Hypothalamus (tissue), 51 donors: ENCODE measurements around the gene ATXN1.

Source experiments
- DNase-seq, 51 donors: peaks; one replicate each; lab custom pipeline; 2025; lab: John Stamatoyannopoulos, UW

ATXN1 gene

GRCh38 chr6:16684896-16685554 is 76.2 kb downstream of the ATXN1 start:
- DNase-seq: peak in 2 of 51 donors; percentile 19 to 24

DNA sequence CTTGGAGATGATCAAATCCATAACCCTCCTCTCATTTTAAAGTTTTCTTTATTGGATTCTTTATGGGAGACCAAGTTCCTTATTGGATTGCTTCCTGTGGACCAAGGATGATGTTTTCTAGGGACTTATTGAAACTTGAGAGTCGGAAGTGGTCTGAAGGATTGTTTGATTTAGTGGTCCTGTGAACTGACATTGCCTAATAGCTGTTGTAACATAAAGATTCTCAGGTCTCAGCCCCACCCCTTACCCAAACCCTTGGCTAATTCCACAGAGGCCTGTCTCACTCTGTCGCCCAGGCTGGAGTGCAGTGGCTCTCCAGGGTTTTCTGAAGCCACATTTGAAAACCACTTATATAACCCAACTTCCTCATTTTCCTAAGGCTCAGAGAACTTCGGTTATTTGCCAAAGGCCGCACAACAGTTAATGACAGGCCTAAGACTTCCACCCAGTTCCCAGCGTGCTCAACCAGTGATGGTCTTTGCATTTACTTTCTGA is 77.0 kb downstream of the ATXN1 start:
- DNase-seq: no peak

- DNase-seq: peak in 1 of 51 donors; percentile 38
Measured at GRCh38 chr6:16683641-16684194, 77.5 kb downstream of the ATXN1 start.

GRCh38 chr6:16681260-16681873 is 79.9 kb downstream of the ATXN1 start:
- no peak for DNase-seq

GRCh38 chr6:16679050-16679449 is 82.2 kb downstream of the ATXN1 start:
- DNase-seq: no peak

GRCh38 chr6:16677458-16677857 is 83.8 kb downstream of the ATXN1 start:
- no peak for DNase-seq

GRCh38 chr6:16676978-16677377 is 84.3 kb downstream of the ATXN1 start:
- DNase-seq: peak in 3 of 51 donors; percentile 5 to 15 (median 9)

GRCh38 chr6:16676376-16676775 is 84.9 kb downstream of the ATXN1 start:
- DNase-seq: no peak

- DNase-seq: no peak
Measured at GRCh38 chr6:16674801-16675392, 86.4 kb downstream of the ATXN1 start.

- DNase-seq: no peak
Measured at GRCh38 chr6:16673011-16673797, 88.1 kb downstream of the ATXN1 start.

DNA sequence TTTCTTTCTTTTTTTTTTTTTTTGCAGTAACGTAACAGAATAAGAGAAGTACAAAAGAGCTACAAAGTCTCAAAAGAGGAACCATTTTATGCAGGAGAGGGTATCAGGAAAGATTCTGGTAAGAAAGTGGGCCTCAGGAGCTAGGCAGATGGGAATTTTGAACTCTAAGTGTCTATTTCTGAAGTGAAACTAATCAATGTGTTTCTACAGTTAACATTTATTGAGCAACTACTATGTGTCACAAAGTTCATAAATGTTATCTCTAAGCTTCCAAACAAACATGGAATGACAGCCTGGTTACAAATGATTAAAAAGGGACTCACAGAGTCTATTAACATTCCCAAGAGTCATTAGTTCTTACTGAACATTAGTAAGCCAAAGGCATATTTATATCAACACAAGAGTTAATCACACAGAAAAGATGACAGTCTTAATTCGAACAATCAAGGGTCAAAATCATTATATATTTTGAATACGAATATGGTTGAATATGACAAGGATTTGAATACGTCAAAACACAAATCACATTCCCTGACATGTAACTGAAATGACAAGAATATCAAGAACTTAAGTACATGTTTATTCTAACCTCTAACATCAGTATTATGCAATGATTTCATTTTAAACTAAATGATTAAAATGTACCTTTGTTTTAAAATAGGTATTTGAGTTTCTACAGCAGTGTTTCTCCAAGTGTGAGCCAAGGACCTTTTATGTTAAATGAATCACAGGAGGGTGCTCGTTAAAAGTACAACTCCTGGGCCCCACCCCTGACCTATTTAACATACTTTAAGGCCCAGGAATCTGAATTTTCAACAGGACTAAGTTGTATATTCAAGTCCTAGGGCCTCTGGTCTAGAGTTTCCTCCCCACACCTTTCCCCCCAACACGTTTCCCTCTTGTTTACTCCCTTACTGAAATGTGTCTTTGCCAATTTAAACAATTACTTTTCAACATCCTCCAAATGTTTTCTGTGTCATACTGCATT is 89.7 kb downstream of the ATXN1 start:
- DNase-seq: no peak

DNA sequence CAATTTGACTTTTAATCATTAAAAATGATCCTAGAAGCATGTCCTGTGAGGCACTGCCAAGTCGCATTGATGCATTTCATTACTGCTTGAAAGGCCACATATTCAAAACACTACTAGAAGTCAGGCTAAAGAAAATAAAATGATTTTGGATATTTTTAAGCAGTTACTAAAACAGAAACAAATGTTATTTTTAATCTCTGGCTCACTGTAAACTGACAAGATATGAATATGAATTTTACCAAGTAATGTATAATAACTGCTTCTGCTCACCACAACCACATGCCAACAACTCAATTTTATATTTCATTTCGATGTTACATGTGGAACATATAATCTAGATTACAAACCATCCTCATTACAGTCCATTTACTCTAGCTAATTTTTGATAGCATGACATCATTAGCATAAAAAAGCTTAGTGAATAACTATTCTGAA is 90.6 kb downstream of the ATXN1 start:
- DNase-seq: no peak

- DNase-seq: peak in 4 of 51 donors; percentile 6 to 19 (median 11)
Measured at GRCh38 chr6:16670183-16670582, 91.1 kb downstream of the ATXN1 start.

DNA sequence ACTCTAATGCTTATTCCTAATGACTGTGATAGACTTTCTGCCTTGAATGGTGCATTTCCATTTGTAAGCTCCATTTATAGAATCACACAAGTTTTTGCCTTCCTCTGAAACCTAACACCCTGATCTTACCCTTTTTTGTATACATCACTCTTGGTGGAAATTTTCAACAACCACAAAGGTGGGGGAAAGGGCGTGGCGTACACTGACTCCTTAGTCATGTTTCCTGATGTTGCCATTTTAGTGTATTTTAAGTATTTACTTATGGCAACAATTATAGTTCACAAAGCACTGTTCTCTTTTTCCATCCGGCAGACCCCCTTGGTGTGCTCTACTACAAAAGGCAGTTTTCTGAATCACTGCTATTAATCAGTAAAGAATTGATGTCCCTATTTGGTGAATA is 92.0 kb downstream of the ATXN1 start:
- no peak for DNase-seq

DNA sequence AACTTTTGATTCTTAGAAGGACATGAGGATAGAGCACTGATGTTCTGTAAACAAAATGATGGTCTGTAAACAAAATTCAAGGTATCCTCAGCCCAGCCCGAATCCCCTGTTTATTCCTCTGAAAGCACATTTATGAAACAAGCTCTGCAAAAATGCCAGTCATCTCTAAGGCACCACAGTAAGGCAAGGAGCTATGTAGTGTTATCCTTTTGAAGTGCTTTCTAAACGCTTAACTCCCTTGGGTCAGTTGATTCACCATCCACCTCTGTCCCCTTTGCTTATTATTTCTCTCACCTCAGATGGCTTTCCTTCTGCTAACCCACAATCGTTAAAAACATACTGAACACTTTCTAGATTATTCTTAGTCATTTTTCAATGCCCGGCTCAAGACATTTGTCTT is 93.8 kb downstream of the ATXN1 start:
- no peak for DNase-seq

GRCh38 chr6:16665992-16666391 is 95.3 kb downstream of the ATXN1 start:
- no peak for DNase-seq

DNA sequence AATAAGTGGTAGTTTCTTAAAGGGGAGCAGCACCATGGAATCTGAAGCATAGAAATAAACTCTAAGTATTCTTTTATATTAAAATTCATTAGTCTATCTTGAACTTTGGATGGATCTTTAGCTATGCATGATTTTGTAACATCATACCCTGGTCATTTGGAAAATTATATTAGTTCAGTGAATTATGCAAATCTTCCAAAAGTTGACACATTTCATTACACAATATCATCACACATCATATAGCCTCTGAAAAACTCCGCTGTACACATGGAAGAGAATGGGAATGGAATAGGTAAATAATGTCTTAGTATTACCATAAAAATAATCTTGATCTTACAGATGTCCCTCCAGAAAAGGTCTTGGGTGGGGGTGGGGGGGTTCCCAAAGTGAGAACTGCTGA is 96.1 kb downstream of the ATXN1 start:
- no peak for DNase-seq

GRCh38 chr6:16663901-16664300 is 97.4 kb downstream of the ATXN1 start:
- DNase-seq: no peak

GRCh38 chr6:16660157-16660497 is 101.1 kb downstream of the ATXN1 start:
- no peak for DNase-seq
